Large intestine (tissue), 3 donors: ENCODE data around the gene LBX1. TPM values are rescaled to one million over a fixed set of nuclear protein-coding genes. Genes with fewer than 3 reads are reported as not detected.
"Not testable (repeated sequence)": the region's sequence is repeated elsewhere in the genome, so short reads cannot be mapped to it uniquely, and the experiment has no call there.

Experiments used
- DNase-seq, 2 donors: peaks; one replicate each; pipeline versions ENCODE4 v3.0.0 to v3.0.0-alpha.2; 2013
- H3K27ac ChIP-seq: one replicate; pipeline ENCODE4 v1.5.1; 2013; ENCODE audit warnings: low read length
- H3K27me3 ChIP-seq: 2 replicates; pipeline ENCODE4 v1.6.1; 2013; ENCODE audit warnings: low read length; ENCODE audit not compliant: control insufficient read depth, insufficient read depth
- H3K36me3 ChIP-seq: 2 replicates; pipeline ENCODE4 v1.6.1; 2013; ENCODE audit warnings: low read length; ENCODE audit not compliant: control insufficient read depth, insufficient read depth
- H3K4me1 ChIP-seq: one replicate; pipeline ENCODE4 v1.6.1; 2013; ENCODE audit warnings: low read length; ENCODE audit not compliant: control insufficient read depth, insufficient read depth
- H3K4me3 ChIP-seq: one replicate; pipeline ENCODE4 v1.5.1; 2013; ENCODE audit warnings: low read length
- H3K9me3 ChIP-seq: one replicate; pipeline ENCODE4 v1.6.1; 2013; ENCODE audit warnings: mild to moderate bottlenecking, low read depth, low read length, moderate library complexity; ENCODE audit not compliant: control insufficient read depth
- WGBS: methylation state at CpG from one replicate; pipeline ENCODE4 v1.1.5; 2013; ENCODE audit warnings: low lambda C conversion rate; ENCODE audit not compliant: insufficient coverage; 5-methylcytosine and 5-hydroxymethylcytosine counted together
- polyA plus RNA-seq: library from polyadenylated mRNA; unstranded; fragments of 120-200 nt; gene quantifications from one replicate; pipeline ENCODE4 v1.2.1, GENCODE V29; 2013

Gene LBX1
- polyA plus RNA-seq, 1 donor: 0.03 TPM

DNA sequence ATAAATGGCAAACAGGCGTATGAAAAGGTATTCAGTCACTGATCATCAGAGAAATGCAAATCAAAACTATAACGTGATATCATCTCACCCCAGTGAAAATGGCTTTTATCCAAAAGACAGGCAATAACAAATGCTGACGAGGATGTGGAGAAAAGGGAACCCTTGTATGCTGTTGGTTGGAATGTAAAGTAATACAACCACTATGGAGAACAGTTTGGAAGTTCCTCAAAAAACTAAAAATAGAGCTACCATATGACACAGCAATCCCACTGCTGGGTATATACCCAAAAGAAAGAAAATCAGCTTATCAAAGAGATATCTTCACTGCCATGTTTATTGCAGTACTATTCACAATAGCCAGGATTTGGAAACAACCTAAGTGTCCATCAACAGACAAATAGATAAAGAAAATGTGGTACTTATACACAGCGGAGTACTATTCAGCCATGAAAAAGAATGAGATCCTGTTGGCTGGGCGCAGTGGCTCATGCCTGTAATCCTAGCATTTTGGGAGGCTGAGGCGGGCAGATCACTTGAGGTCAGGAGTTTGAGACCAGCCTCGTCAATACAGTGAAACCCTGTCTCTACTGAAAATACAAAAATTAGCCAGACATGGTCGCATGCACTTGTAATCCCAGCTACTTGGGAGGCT lies 30.8 kb downstream of the LBX1 start:
- not testable (repeated sequence) for H3K4me1 ChIP-seq, H3K9me3 ChIP-seq, H3K36me3 ChIP-seq, DNase-seq, H3K27ac ChIP-seq, H3K4me3 ChIP-seq
- peaks cover 32% of the 10 kb centered on the region for H3K27me3 ChIP-seq
- 83% methylated on average over 2 of the region's 8 CpGs for WGBS

DNA sequence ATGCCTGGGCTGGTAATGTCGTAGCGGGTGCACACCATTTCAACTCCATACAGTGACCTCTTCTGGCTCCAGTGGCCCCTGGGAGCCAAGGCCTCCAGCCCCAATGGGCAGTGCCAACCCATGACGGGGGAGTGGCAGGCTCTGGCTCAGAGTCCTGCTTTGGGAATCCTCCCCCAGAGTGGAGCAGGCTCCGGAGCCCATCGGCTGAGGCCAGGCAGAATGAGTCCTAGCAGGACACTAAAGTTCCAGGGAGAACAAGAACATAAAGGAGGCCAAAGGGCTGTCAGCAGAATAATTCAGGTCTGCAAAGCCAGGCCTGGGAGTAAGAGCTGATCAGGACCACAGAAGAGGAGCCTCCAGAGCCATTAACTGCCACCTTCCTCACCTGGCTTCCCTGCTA lies 33.3 kb downstream of the LBX1 start:
- WGBS: no CpG with 5 or more reads among the region's 5 CpGs
- Histone ChIP-seq H3K9me3 (no peaks in the 10 kb centered on the region), H3K4me1 (no peaks in the 10 kb centered on the region), H3K36me3 (no peaks in the 10 kb centered on the region), H3K27ac (no peak overlapping the region), H3K4me3 (no peak overlapping the region), H3K27me3 (peaks cover 38% of the 10 kb centered on the region)
- DNase-seq: no peak

DNA sequence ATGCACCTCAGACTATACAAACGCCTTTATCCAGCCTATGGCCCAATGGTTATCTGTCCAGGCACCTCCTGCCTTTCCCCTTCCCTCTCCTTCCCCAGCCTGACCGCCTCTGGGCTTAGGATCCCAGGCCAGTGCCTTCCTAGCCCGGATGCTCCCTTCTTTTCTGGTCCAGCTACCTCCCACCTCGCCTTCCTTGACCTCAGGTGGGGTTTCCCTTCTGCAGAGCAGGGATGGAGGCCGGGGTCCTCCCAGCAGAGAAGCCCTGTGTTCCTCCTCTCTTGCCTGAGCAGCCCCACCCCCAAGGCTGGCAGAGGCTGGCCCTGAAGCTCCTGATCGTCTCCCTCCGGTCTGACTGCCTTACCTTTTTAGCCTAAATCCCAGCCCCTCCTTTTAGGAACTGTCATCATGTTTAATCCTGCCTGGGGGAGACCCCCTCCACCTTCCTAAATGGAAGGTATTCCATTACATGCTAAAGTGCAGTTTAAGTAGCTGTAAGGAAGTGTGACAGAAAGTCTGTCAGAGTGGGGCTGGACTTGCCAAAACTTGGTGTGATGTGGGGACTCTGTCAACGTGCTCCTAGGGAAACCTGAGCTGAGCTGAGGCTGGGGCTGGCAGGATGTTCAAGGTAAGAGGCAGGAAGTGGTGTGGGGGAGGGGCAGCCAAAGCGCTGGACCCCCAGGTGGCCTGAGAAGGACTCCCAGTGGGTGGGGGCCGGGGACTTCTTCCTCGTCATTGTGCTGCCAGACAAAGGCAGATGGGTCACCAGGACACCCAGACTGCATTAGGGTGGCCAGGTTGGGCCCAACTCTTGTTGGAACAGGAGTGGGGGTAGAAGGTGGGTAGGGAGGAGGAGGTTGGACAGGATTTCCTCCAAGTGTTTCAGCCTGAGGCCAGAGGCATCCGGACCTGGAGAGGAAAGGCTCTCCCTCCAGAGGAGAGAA lies 39.5 kb downstream of the LBX1 start:
- Histone ChIP-seq H3K27me3 (peaks cover 28% of the 10 kb centered on the region), H3K9me3 (no peaks in the 10 kb centered on the region)
- WGBS: 60% methylated on average over 1 of the region's 12 CpGs

DNA sequence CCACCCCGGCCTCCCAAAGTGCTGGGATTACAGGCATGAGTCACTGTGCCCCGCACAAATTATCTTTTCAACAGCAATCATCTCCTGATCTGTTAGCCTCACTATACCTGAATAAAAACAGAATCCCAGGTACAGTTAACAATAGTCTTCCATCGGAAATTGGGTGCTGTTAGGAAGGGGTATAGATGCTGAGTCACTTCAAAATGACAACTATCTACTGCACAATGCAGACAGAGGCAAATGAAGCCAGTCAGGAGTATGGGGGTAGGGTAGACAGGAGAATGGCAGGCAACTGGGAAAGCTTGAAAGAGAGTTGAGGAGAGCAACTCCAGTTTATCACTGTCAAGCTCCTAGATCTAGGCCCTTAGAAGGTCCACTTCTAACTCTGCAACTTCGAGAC lies 40.3 kb downstream of the LBX1 start:
- 88% methylated on average over 1 of the region's 4 CpGs for WGBS
- H3K4me1 ChIP-seq: no peaks in the 10 kb centered on the region
- H3K27ac ChIP-seq: no peak overlapping the region
- H3K4me3 ChIP-seq: no peak overlapping the region
- no peak for DNase-seq
- H3K9me3 ChIP-seq: no peaks in the 10 kb centered on the region
- no peaks in the 10 kb centered on the region for H3K36me3 ChIP-seq
- H3K27me3 ChIP-seq: peaks cover 30% of the 10 kb centered on the region

More for the DNA sequence above, 39.5 kb downstream of the LBX1 start:
- no peak for DNase-seq
- H3K36me3 ChIP-seq: no peaks in the 10 kb centered on the region
- H3K27ac ChIP-seq: no peak overlapping the region
- no peaks in the 10 kb centered on the region for H3K4me1 ChIP-seq
- no peak overlapping the region for H3K4me3 ChIP-seq

DNA sequence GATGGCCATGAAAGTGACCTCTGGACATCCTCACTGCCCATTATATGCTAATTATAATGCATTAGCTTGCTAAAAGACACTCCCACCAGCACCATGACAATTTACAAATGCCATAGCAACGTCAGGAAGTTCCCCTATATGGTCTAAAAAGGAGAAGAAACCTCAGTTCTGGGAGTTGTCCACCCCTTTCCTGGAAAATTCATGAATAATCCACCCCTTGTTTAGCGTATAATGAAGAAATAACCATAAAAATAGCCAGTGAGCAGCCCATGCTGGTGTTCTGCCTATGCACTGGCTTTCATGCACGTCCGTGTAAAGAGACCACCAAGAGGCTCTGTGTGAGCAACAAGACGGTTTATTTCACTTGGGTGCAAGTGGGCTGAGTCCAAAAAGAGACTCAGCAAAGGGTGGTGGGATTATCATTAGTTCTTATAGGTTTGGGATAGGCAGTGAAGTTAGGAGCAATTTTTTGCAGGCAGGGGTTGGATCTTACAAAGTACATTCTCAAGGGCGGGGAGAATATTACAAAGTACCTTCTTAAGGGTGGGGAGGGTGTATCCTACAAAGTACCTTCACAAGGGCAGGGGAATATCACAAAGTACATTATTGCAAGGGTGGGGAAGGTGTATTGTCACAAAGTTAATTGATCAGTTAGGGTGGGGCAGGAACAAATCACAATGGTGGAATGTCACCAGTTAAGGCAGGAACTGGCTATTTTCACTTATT lies 45.6 kb downstream of the LBX1 start:
- 40% methylated on average over 1 of the region's 6 CpGs for WGBS

DNA sequence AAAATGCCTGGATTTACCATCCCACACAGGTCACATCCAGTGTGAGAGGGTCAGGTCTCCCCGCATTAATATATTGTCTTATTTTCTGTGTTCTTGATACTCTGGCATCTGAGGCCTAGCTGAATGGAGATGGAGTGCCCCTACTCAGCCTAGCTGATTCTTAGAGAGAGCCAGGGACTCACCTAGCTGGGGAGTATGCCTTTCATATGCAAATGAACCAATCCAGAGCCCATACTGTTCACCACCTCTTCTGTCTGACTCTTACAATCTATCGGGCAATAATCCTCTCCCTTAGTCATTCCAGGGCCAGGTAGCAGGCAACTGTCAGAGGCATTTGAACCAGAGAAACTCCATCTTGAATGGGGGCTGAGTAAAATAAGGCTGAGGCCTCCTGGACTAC lies 46.3 kb downstream of the LBX1 start:
- Histone ChIP-seq H3K9me3 (no peaks in the 10 kb centered on the region), H3K27ac (no peak overlapping the region), H3K36me3 (no peaks in the 10 kb centered on the region), H3K27me3 (peaks cover 21% of the 10 kb centered on the region), H3K4me1 (no peaks in the 10 kb centered on the region), H3K4me3 (no peak overlapping the region)
- no peak for DNase-seq
- WGBS: no CpG with 5 or more reads among the region's 2 CpGs

More for the DNA sequence above, 45.6 kb downstream of the LBX1 start:
- no peaks in the 10 kb centered on the region for H3K4me1 ChIP-seq
- no peak overlapping the region for H3K27ac ChIP-seq
- no peak overlapping the region for H3K4me3 ChIP-seq
- no peaks in the 10 kb centered on the region for H3K36me3 ChIP-seq
- H3K27me3 ChIP-seq: peaks cover 20% of the 10 kb centered on the region
- H3K9me3 ChIP-seq: no peaks in the 10 kb centered on the region
- DNase-seq: no peak

Other genes starting within 250 kb of the LBX1 start
- gene MRPL43, start 242.0 kb downstream of the LBX1 start, polyA plus RNA-seq: 83.3 TPM
- 9.8 TPM for gene TWNK, start 241.9 kb downstream of the LBX1 start, polyA plus RNA-seq
- 56.8 TPM for gene LZTS2, start 229.7 kb downstream of the LBX1 start, polyA plus RNA-seq
- 95.8 TPM for gene PDZD7, start 198.3 kb downstream of the LBX1 start, polyA plus RNA-seq
- 274 TPM for gene SFXN3, start 198.2 kb downstream of the LBX1 start, polyA plus RNA-seq
- gene KAZALD1, start 167.5 kb downstream of the LBX1 start, polyA plus RNA-seq: 29.0 TPM
- 0.57 TPM for gene TLX1, start 98.2 kb downstream of the LBX1 start, polyA plus RNA-seq
- gene BTRC, start 124.7 kb upstream of the LBX1 start, polyA plus RNA-seq: 14.4 TPM